Uterus (tissue), 4 donors: ENCODE measurements around the gene SLC22A16. TPM values are rescaled to one million over a fixed set of nuclear protein-coding genes. Genes with fewer than 3 reads are reported as not detected.

Experiments
- DNase-seq, 2 donors: peaks; one replicate each; pipeline ENCODE4 v3.0.0-alpha.2; 2019 to 2020
- H3K27ac ChIP-seq, 2 donors: fragments of 200-600 bp; sonication (generic); 1 replicate in 1 of 2; 2 replicates in 1 of 2; pipeline ENCODE4 v1.5.1; 2016 to 2018
- H3K27me3 ChIP-seq, 2 donors: fragments of 200-600 bp; sonication (generic); one replicate each; pipeline ENCODE4 v1.5.1; 2018 to 2019; ENCODE audit warnings: control low read depth in 1 of 2
- H3K36me3 ChIP-seq, 2 donors: fragments of 200-600 bp; sonication (generic); one replicate each; pipeline ENCODE4 v1.5.1; 2019; ENCODE audit warnings: control low read depth in 1 of 2
- H3K4me1 ChIP-seq, 2 donors: fragments of 200-600 bp; sonication (generic); one replicate each; pipeline ENCODE4 v1.5.1; 2018 to 2019; ENCODE audit warnings: control low read depth in 1 of 2
- H3K4me3 ChIP-seq, 2 donors: fragments of 200-600 bp; sonication (generic); 1 replicate in 1 of 2; 2 replicates in 1 of 2; pipeline ENCODE4 v1.5.1; 2018 to 2019; ENCODE audit warnings: mild to moderate bottlenecking in 1 of 2
- H3K9me3 ChIP-seq, 2 donors: fragments of 200-600 bp; sonication (generic); one replicate each; pipeline ENCODE4 v1.5.1; 2019; ENCODE audit warnings: control low read depth in 1 of 2
- POLR2A ChIP-seq, 2 donors: fragments of 450-650 bp; IDR thresholded peaks; one replicate each; pipeline ENCODE4 v1.6.1; 2016; ENCODE audit warnings: antibody characterized with exemption in 2 of 2, mild to moderate bottlenecking in 1 of 2, moderate library complexity in 1 of 2
- intact Hi-C: fragments of 100-400 bp; cut with DNase I; formaldehyde crosslinking; loops from one replicate; pipeline ENCODE4 v1.15.1; 2023; ENCODE audit warnings: low total_unique reads
- total RNA-seq, 4 donors: library from RNA; depleted of rRNA in 3 of 4; stranded (reverse); fragments of >200 nt in 3 of 4; gene quantifications; one replicate each; pipeline versions ENCODE4 v1.1.0 to v1.2.4, GENCODE V29; 2014 to 2023
- TF ChIP-seq, protein P1 (sequence below), 4 experiments: fragments of 200-600 bp in 2 of 4; fragments of 450-650 bp in 2 of 4; sonication (generic) in 2 of 4; IDR thresholded peaks; one replicate each; pipeline ENCODE4 v1.5.1; 2016 to 2019; ENCODE audit warnings: antibody characterized with exemption in 4 of 4, mild to moderate bottlenecking in 2 of 4, moderate library complexity in 1 of 4
- donor health status: DM: yes; HTN: yes; CAD: no.

SLC22A16 gene
- total RNA-seq, 4 donors from 2014 or later: 2.9 to 10.8 TPM; not detected in 2

GRCh38 chr6:110495949-110496348 lies 19.5 kb upstream of the SLC22A16 start:
- H3K27ac ChIP-seq: no peak overlapping the region
- no peaks in the 10 kb centered on the region for H3K27me3 ChIP-seq
- H3K4me3 ChIP-seq: no peak overlapping the region
- H3K9me3 ChIP-seq: no peaks in the 10 kb centered on the region
- no peaks in the 10 kb centered on the region for H3K4me1 ChIP-seq
- no peak for DNase-seq
- no peaks in the 10 kb centered on the region for H3K36me3 ChIP-seq
- intact Hi-C loops: no loop called here
- TF ChIP-seq, protein P1, sequence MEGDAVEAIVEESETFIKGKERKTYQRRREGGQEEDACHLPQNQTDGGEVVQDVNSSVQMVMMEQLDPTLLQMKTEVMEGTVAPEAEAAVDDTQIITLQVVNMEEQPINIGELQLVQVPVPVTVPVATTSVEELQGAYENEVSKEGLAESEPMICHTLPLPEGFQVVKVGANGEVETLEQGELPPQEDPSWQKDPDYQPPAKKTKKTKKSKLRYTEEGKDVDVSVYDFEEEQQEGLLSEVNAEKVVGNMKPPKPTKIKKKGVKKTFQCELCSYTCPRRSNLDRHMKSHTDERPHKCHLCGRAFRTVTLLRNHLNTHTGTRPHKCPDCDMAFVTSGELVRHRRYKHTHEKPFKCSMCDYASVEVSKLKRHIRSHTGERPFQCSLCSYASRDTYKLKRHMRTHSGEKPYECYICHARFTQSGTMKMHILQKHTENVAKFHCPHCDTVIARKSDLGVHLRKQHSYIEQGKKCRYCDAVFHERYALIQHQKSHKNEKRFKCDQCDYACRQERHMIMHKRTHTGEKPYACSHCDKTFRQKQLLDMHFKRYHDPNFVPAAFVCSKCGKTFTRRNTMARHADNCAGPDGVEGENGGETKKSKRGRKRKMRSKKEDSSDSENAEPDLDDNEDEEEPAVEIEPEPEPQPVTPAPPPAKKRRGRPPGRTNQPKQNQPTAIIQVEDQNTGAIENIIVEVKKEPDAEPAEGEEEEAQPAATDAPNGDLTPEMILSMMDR (IDR thresholded peaks at IDR 0.05): no peak
- no peak for TF ChIP-seq POLR2A (IDR thresholded peaks at IDR 0.05)

DNA sequence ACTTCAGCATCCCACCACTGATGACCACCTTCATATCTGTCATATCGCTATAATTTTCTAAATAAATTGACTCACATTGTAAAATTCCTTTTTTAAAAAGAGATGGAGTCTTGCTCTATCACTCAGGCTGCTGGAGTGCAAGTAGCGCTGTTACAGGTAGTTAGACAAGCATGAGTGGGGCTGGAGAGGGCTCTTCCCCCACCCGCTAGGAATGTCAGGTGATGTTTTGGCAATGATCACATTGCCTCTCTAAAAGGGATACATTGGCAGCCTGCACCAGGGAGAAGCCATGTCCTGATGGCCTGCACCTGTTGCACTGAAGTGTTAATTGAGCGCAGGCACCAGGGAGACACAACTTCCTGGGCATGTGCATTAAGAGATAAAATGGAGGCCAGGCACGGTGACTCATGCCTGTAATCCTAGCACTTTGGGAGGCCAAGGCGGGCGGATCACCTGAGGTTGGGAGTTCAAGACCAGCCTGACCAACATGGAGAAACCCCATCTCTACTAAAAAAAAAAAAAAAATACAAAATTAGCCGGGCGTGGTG lies 16.9 kb upstream of the SLC22A16 start:
- TF ChIP-seq, protein P1 (IDR thresholded peaks at IDR 0.05): no peak
- no peak for TF ChIP-seq POLR2A (IDR thresholded peaks at IDR 0.05)
- no peak overlapping the region for H3K27ac ChIP-seq
- DNase-seq: no peak
- H3K36me3 ChIP-seq: no peaks in the 10 kb centered on the region
- intact Hi-C loops: no loop called here
- H3K4me3 ChIP-seq: no peak overlapping the region
- no peaks in the 10 kb centered on the region for H3K27me3 ChIP-seq
- no peaks in the 10 kb centered on the region for H3K4me1 ChIP-seq
- H3K9me3 ChIP-seq: no peaks in the 10 kb centered on the region

DNA sequence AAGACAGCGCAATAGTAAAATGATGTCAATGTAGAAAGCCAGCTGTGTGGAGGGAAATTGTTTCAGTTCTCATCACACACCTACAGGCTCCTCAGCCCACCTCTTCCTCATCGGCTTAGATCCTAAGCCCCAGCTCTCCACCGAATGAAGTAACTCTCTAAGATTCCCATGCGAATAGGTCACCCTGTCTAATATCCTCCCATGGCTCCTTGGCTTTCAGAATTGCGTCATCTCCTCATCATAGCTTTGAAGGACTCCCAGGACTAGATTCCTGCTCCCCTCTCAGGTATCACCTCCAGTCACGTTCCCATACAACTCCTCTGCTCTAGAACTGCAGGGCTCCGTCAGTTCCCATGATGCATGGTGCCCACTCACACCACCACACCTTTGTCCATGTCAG lies 16.2 kb upstream of the SLC22A16 start:
- Histone ChIP-seq H3K4me3 (no peak overlapping the region), H3K36me3 (no peaks in the 10 kb centered on the region), H3K4me1 (no peaks in the 10 kb centered on the region), H3K9me3 (no peaks in the 10 kb centered on the region), H3K27me3 (no peaks in the 10 kb centered on the region), H3K27ac (peak overlapping the region; percentile 51 to 67)
- intact Hi-C loops: no loop called here
- DNase-seq: no peak
- TF ChIP-seq, protein P1 (IDR thresholded peaks at IDR 0.05): no peak
- TF ChIP-seq POLR2A (IDR thresholded peaks at IDR 0.05): no peak

- Histone ChIP-seq H3K27me3 (no peaks in the 10 kb centered on the region), H3K36me3 (no peaks in the 10 kb centered on the region), H3K27ac (peak overlapping the region; percentile 51 to 67), H3K9me3 (no peaks in the 10 kb centered on the region), H3K4me3 (no peak overlapping the region), H3K4me1 (no peaks in the 10 kb centered on the region)
- peak in 1 of 2 donors; percentile 35 for DNase-seq
- intact Hi-C loops: no loop called here
- TF ChIP-seq, protein P1 (IDR thresholded peaks at IDR 0.05): no peak
- TF ChIP-seq POLR2A (IDR thresholded peaks at IDR 0.05): no peak
Measured at GRCh38 chr6:110491644-110492317, 15.4 kb upstream of the SLC22A16 start.

DNA sequence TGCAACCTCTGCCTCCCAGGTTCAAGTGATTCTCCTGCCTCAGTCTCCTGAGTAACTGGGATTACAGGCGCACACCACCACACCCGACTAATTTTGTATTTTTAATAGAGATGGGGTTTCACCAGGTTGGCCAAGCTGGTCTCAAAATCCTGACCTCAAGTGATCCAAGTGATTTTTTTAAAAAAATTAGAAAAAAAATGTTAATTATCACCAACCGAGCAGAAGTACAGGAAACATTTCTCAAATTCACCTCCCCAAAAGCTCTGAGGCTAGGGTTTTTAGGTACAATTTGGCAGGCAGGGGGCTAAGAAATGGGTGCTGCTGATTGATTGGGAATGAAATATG lies 14.9 kb upstream of the SLC22A16 start:
- Histone ChIP-seq H3K27ac (peak overlapping the region; percentile 51 to 67), H3K27me3 (no peaks in the 10 kb centered on the region), H3K4me3 (no peak overlapping the region), H3K9me3 (no peaks in the 10 kb centered on the region), H3K4me1 (no peaks in the 10 kb centered on the region), H3K36me3 (no peaks in the 10 kb centered on the region)
- no peak for DNase-seq
- no peak for TF ChIP-seq POLR2A (IDR thresholded peaks at IDR 0.05)
- TF ChIP-seq, protein P1 (IDR thresholded peaks at IDR 0.05): no peak
- intact Hi-C loops: no loop called here
